HFFc6 (cell line): ENCODE results near the gene SCAF1. TPM values are rescaled to one million over a fixed set of nuclear protein-coding genes. Genes with fewer than 3 reads are reported as not detected.
A peak's percentile ranks its signal among the peaks of the same experiment; 100 is the strongest.

Source experiments
- DNase-seq: peaks from one replicate; pipeline ENCODE4 v3.0.0-alpha.2; 2018
- H3K27ac Mint-ChIP-seq: 2 replicates; pipeline ENCODE4 v1.8.0; 2020; ENCODE audit warnings: mild to moderate bottlenecking, mixed read lengths
- H3K27me3 Mint-ChIP-seq: 2 replicates; pipeline ENCODE4 v1.8.0; 2021; ENCODE audit warnings: mild to moderate bottlenecking, moderate library complexity, mixed read lengths; ENCODE audit not compliant: insufficient read depth
- H3K36me3 Mint-ChIP-seq: 2 replicates; pipeline ENCODE4 v1.8.0; 2021; ENCODE audit warnings: low read depth, mixed read lengths
- H3K4me1 Mint-ChIP-seq: 2 replicates; pipeline ENCODE4 v1.8.0; 2020; ENCODE audit warnings: low read depth, mixed read lengths
- H3K4me3 Mint-ChIP-seq: 2 replicates; pipeline ENCODE4 v1.8.0; 2020; ENCODE audit warnings: mild to moderate bottlenecking, moderate library complexity, mixed read lengths
- H3K9me3 Mint-ChIP-seq: 2 replicates; pipeline ENCODE4 v1.8.0; 2020; ENCODE audit warnings: mild to moderate bottlenecking, mixed read lengths
- CTCF ChIP-seq: fragments of 200-600 bp; sonication (generic); IDR thresholded peaks from 2 replicates; pipeline ENCODE4 v1.5.0; 2021; ENCODE audit warnings: antibody characterized with exemption, mild to moderate bottlenecking
- total RNA-seq, 6 experiments: library from RNA; stranded (reverse); fragmentation: NEBNext Ultra II Directional; extraction: Animal tissue kit (Norgen Biotek cat#: 25700); gene quantifications; 2 replicates in 1 of 6; 3 replicates in 5 of 6; pipeline ENCODE4 v1.2.3, GENCODE V29; 2021

SCAF1 gene
- total RNA-seq, 6 experiments from 2014 or later = 112 to 134 (median 121) TPM

- H3K27me3 Mint-ChIP-seq = peaks cover 4% of the 10 kb centered on the region
- H3K36me3 Mint-ChIP-seq = peaks cover 15% of the 10 kb centered on the region
- H3K4me1 Mint-ChIP-seq = no peaks in the 10 kb centered on the region
- no peak overlapping the region for H3K4me3 Mint-ChIP-seq
- TF ChIP-seq CTCF = no peak
- H3K9me3 Mint-ChIP-seq = no peaks in the 10 kb centered on the region
- no peak for DNase-seq
- H3K27ac Mint-ChIP-seq = no peak overlapping the region
Observed at GRCh38 chr19:49652551-49653465, 10.8 kb downstream of the SCAF1 start.

- peaks cover 17% of the 10 kb centered on the region for H3K36me3 Mint-ChIP-seq
- H3K4me3 Mint-ChIP-seq = no peak overlapping the region
- TF ChIP-seq CTCF = no peak
Observed at GRCh38 chr19:49653466-49653806, 11.4 kb downstream of the SCAF1 start.

GRCh38 chr19:49654581-49654980 is 12.6 kb downstream of the SCAF1 start:
- no peak overlapping the region for H3K27ac Mint-ChIP-seq
- H3K27me3 Mint-ChIP-seq = peaks cover 4% of the 10 kb centered on the region
- no peak for DNase-seq
- H3K4me1 Mint-ChIP-seq = no peaks in the 10 kb centered on the region
- no peak for TF ChIP-seq CTCF
- H3K36me3 Mint-ChIP-seq = peaks cover 11% of the 10 kb centered on the region
- no peaks in the 10 kb centered on the region for H3K9me3 Mint-ChIP-seq
- no peak overlapping the region for H3K4me3 Mint-ChIP-seq

More at GRCh38 chr19:49653466-49653806, 11.4 kb downstream of the SCAF1 start:
- peak overlapping the region; percentile 36; the same call in 1 of the 2 replicates for H3K27ac Mint-ChIP-seq
- DNase-seq = no peak
- H3K4me1 Mint-ChIP-seq = no peaks in the 10 kb centered on the region
- peaks cover 4% of the 10 kb centered on the region for H3K27me3 Mint-ChIP-seq
- H3K9me3 Mint-ChIP-seq = no peaks in the 10 kb centered on the region

- H3K4me3 Mint-ChIP-seq = no peak overlapping the region
- peaks cover 4% of the 10 kb centered on the region for H3K27me3 Mint-ChIP-seq
- no peak for TF ChIP-seq CTCF
- H3K9me3 Mint-ChIP-seq = no peaks in the 10 kb centered on the region
- DNase-seq = no peak
- no peaks in the 10 kb centered on the region for H3K4me1 Mint-ChIP-seq
- H3K36me3 Mint-ChIP-seq = peaks cover 18% of the 10 kb centered on the region
- no peak overlapping the region for H3K27ac Mint-ChIP-seq
Observed at GRCh38 chr19:49655570-49656455, 13.8 kb downstream of the SCAF1 start.

GRCh38 chr19:49656456-49657109 is 14.6 kb downstream of the SCAF1 start:
- Mint-ChIP-seq H3K4me3 (no peak overlapping the region; the same call in 1 of the 2 replicates), H3K4me1 (no peaks in the 10 kb centered on the region), H3K27ac (no peak overlapping the region), H3K9me3 (no peaks in the 10 kb centered on the region), H3K36me3 (peaks cover 18% of the 10 kb centered on the region), H3K27me3 (peaks cover 4% of the 10 kb centered on the region)
- DNase-seq = no peak
- TF ChIP-seq CTCF = no peak
